Neuronal stem cell (in vitro differentiated cells): Measurements from ENCODE around the gene MAG.

ENCODE experiments used
- DNase-seq: peaks from one replicate; pipeline ENCODE4 v3.0.0-alpha.2; 2013; ENCODE audit warnings: low spot score
- H2AFZ ChIP-seq: one replicate; pipeline ENCODE4 v1.6.1; 2013; ENCODE audit warnings: mild to moderate bottlenecking, low read length, inconsistent platforms
- H2AK5ac ChIP-seq: 2 replicates; pipeline ENCODE4 v1.6.1; 2013; ENCODE audit warnings: low read depth, mild to moderate bottlenecking, inconsistent platforms, low read length, moderate library complexity, mixed read lengths
- H2BK120ac ChIP-seq: 2 replicates; pipeline ENCODE4 v1.6.1; 2013; ENCODE audit warnings: low read depth, mild to moderate bottlenecking, inconsistent platforms, low read length, moderate library complexity, mixed read lengths
- H2BK12ac ChIP-seq: one replicate; pipeline ENCODE4 v1.6.1; 2013; ENCODE audit warnings: low read length, inconsistent platforms
- H2BK15ac ChIP-seq: 2 replicates; pipeline ENCODE4 v1.6.1; 2013; ENCODE audit warnings: mild to moderate bottlenecking, low read length, inconsistent platforms, mixed read lengths
- H2BK5ac ChIP-seq: one replicate; pipeline ENCODE4 v1.6.1; 2013; ENCODE audit warnings: inconsistent platforms, mild to moderate bottlenecking, low read length, moderate library complexity
- H3K14ac ChIP-seq: one replicate; pipeline ENCODE4 v1.6.1; 2013; ENCODE audit warnings: low read length, inconsistent platforms
- H3K18ac ChIP-seq: 2 replicates; pipeline ENCODE4 v1.6.1; 2013; ENCODE audit warnings: low read length, inconsistent platforms
- H3K23ac ChIP-seq: 2 replicates; pipeline ENCODE4 v1.6.1; 2013; ENCODE audit warnings: low read depth, mild to moderate bottlenecking, mixed read lengths, low read length, inconsistent platforms; ENCODE audit not compliant: poor library complexity
- H3K27ac ChIP-seq: replicated peaks from 3 replicates; pipeline ENCODE4 v1.5.1; 2013; ENCODE audit warnings: low read length, inconsistent platforms
- H3K27me3 ChIP-seq, 3 experiments: 2 replicates each; pipeline ENCODE4 v1.6.1; 2013; ENCODE audit warnings: low read length in 3 of 3, mild to moderate bottlenecking in 2 of 3, inconsistent platforms in 1 of 3, low read depth in 1 of 3, mixed read lengths in 1 of 3, moderate library complexity in 1 of 3; ENCODE audit not compliant: control insufficient read depth in 3 of 3, insufficient read depth in 3 of 3
- H3K36me3 ChIP-seq, 2 donors: replicated peaks in 1 of 2; 2 replicates each; pipeline ENCODE4 v1.6.1; 2013; ENCODE audit warnings: low read length in 2 of 2; ENCODE audit not compliant: control insufficient read depth in 2 of 2, insufficient read depth in 2 of 2
- H3K4ac ChIP-seq: 2 replicates; pipeline ENCODE4 v1.6.1; 2013; ENCODE audit warnings: inconsistent platforms, mild to moderate bottlenecking, low read length, moderate library complexity
- H3K4me1 ChIP-seq, 2 donors: 1 replicate in 1 of 2; 2 replicates in 1 of 2; pipeline ENCODE4 v1.6.1; 2013; ENCODE audit warnings: low read length in 2 of 2, low read depth in 1 of 2; ENCODE audit not compliant: control insufficient read depth in 2 of 2, insufficient read depth in 1 of 2
- H3K4me2 ChIP-seq: one replicate; pipeline ENCODE4 v1.6.1; 2013; ENCODE audit warnings: mild to moderate bottlenecking, low read length, inconsistent platforms; ENCODE audit not compliant: insufficient read depth, poor library complexity, severe bottlenecking
- H3K4me3 ChIP-seq, 2 donors: 2 replicates each; pipeline ENCODE4 v1.5.1; 2013; ENCODE audit warnings: low read length in 2 of 2, mild to moderate bottlenecking in 2 of 2, inconsistent platforms in 1 of 2, moderate library complexity in 1 of 2
- H3K79me1 ChIP-seq: one replicate; pipeline ENCODE4 v1.6.1; 2013; ENCODE audit warnings: low read depth, mild to moderate bottlenecking, inconsistent platforms, low read length, moderate library complexity
- H3K9ac ChIP-seq: one replicate; pipeline ENCODE4 v1.6.1; 2013; ENCODE audit warnings: mild to moderate bottlenecking, low read depth, low read length, inconsistent platforms; ENCODE audit not compliant: poor library complexity
- H3K9me3 ChIP-seq, 2 donors: replicated peaks in 1 of 2; 2 replicates each; pipeline versions ENCODE3 to v1.6.1; 2013; ENCODE audit warnings: low read length in 2 of 2, mild to moderate bottlenecking in 2 of 2, inconsistent platforms in 1 of 2, low read depth in 1 of 2, mixed read lengths in 1 of 2, moderate library complexity in 1 of 2; ENCODE audit not compliant: control insufficient read depth in 2 of 2, insufficient read depth in 1 of 2
- H4K8ac ChIP-seq: one replicate; pipeline ENCODE4 v1.6.1; 2013; ENCODE audit warnings: low read depth, mild to moderate bottlenecking, inconsistent platforms, low read length, moderate library complexity
- H4K91ac ChIP-seq: one replicate; pipeline ENCODE4 v1.6.1; 2013; ENCODE audit warnings: low read length, low read depth, mild to moderate bottlenecking, inconsistent platforms; ENCODE audit not compliant: poor library complexity
- WGBS, 2 donors: extraction: QIAGEN DNeasy Blood & Tissue Kit; methylation state at CpG; one replicate each; pipeline ENCODE4 v1.1.7; 2013; ENCODE audit warnings: missing lambda C conversion rate in 2 of 2, mixed read lengths in 1 of 2; ENCODE audit not compliant: insufficient read length in 2 of 2, insufficient replicate concordance in 1 of 2; ENCODE audit errors: extremely low coverage in 2 of 2; 5-methylcytosine and 5-hydroxymethylcytosine counted together

Gene MAG

GRCh38 chr19:35327642-35328041 is 35.7 kb downstream of the MAG start:
- no peaks in the 10 kb centered on the region for H3K79me1 ChIP-seq

DNA sequence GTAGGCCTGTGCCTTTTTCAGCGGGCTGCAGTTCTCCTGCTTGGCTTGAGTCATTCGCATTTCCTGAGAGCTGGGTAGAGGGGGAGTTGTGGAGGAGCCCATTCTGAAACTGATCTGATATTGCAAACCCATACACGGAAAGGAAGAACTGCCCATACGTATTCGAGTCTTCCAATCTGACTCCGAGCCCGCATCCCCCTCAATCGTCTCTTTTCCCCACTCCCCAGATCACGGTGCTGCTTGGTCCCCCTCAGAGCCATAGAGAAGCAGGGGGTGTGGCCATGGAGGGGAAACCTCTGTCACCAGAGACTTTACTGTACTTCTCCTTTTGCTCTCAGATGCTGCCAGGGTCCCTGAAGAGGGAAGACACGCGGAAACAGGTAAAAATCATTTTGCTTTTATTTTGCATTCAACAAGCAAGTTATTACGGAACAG is 36.9 kb downstream of the MAG start, which contains the start of gene CD22:
Gene CD22, plus strand, starts transcription at position 337 of the 435 bp plus-strand sequence. CDS start 2,854 bp downstream, outside the sequence.
- no peak within 1 kb of the TSS for H2BK12ac ChIP-seq
- no peak within 1 kb of the TSS for H3K27ac ChIP-seq
- H3K4ac ChIP-seq = no peak within 1 kb of the TSS
- no peaks in the 10 kb centered on the region for H3K9me3 ChIP-seq
- H3K9ac ChIP-seq = no peak within 1 kb of the TSS
- H2AK5ac ChIP-seq = no peak within 1 kb of the TSS
- no peak within 1 kb of the TSS for H3K14ac ChIP-seq
- no peaks in the 10 kb centered on the region for H3K79me1 ChIP-seq
- no peak within 1 kb of the TSS for H2AFZ ChIP-seq
- WGBS, 2 donors = no CpG with 5 or more reads among the region's 12 CpGs
- peaks cover 0 to 2% (median 0%) of the 10 kb centered on the region in 3 experiments for H3K27me3 ChIP-seq
- H4K91ac ChIP-seq = no peak within 1 kb of the TSS
- no peak within 1 kb of the TSS for H3K18ac ChIP-seq
- H3K4me1 ChIP-seq = peaks cover 0 to 2% of the 10 kb centered on the region in 2 donors
- H2BK15ac ChIP-seq = no peak within 1 kb of the TSS
- H2BK120ac ChIP-seq = no peak within 1 kb of the TSS
- no peak within 1 kb of the TSS for H3K4me3 ChIP-seq
- no peak within 1 kb of the TSS for H3K23ac ChIP-seq
- DNase-seq = no peak
- H3K36me3 ChIP-seq = no peaks in the 10 kb centered on the region
- H3K4me2 ChIP-seq = no peak within 1 kb of the TSS
- no peak within 1 kb of the TSS for H2BK5ac ChIP-seq
- no peak within 1 kb of the TSS for H4K8ac ChIP-seq

More at GRCh38 chr19:35327642-35328041, 35.7 kb downstream of the MAG start:
- H2AFZ ChIP-seq = no peak overlapping the region
- H3K27me3 ChIP-seq = peaks cover 0 to under 1% (median 0%) of the 10 kb centered on the region in 3 experiments
- no peak overlapping the region for H3K4me3 ChIP-seq
- no peak for DNase-seq
- no peak overlapping the region for H3K23ac ChIP-seq
- H3K9ac ChIP-seq = no peak overlapping the region
- no peaks in the 10 kb centered on the region for H3K4me1 ChIP-seq
- no peak overlapping the region for H3K27ac ChIP-seq
- H3K4ac ChIP-seq = no peak overlapping the region
- no peak overlapping the region for H4K91ac ChIP-seq
- H2BK5ac ChIP-seq = no peak overlapping the region
- H2BK120ac ChIP-seq = no peak overlapping the region
- no CpG with 5 or more reads among the region's 4 CpGs for WGBS, 2 donors
- no peak overlapping the region for H3K14ac ChIP-seq
- no peak overlapping the region for H3K18ac ChIP-seq
- H2BK15ac ChIP-seq = no peak overlapping the region
- H2BK12ac ChIP-seq = no peak overlapping the region
- no peaks in the 10 kb centered on the region for H3K36me3 ChIP-seq
- H3K9me3 ChIP-seq = no peaks in the 10 kb centered on the region
- H4K8ac ChIP-seq = no peak overlapping the region
- H2AK5ac ChIP-seq = no peak overlapping the region
- no peak overlapping the region for H3K4me2 ChIP-seq

GRCh38 chr19:35329323-35329722 is 37.4 kb downstream of the MAG start:
- no CpG with 5 or more reads among the region's 4 CpGs for WGBS, 2 donors
- Histone ChIP-seq H3K4ac (no peak overlapping the region), H2BK12ac (no peak overlapping the region), H3K14ac (no peak overlapping the region), H3K23ac (no peak overlapping the region), H3K27me3 (peaks cover 0 to 2% (median 0%) of the 10 kb centered on the region in 3 experiments), H4K8ac (no peak overlapping the region), H2BK120ac (no peak overlapping the region), H3K18ac (no peak overlapping the region), H3K79me1 (no peaks in the 10 kb centered on the region), H3K9ac (no peak overlapping the region), H3K4me3 (no peak overlapping the region), H2BK15ac (no peak overlapping the region), H3K9me3 (no peaks in the 10 kb centered on the region), H3K36me3 (no peaks in the 10 kb centered on the region), H2AK5ac (no peak overlapping the region), H3K27ac (no peak overlapping the region), H2BK5ac (no peak overlapping the region), H3K4me2 (no peak overlapping the region), H2AFZ (no peak overlapping the region), H3K4me1 (peaks cover 0 to 2% of the 10 kb centered on the region in 2 donors), H4K91ac (no peak overlapping the region)
- no peak for DNase-seq

DNA sequence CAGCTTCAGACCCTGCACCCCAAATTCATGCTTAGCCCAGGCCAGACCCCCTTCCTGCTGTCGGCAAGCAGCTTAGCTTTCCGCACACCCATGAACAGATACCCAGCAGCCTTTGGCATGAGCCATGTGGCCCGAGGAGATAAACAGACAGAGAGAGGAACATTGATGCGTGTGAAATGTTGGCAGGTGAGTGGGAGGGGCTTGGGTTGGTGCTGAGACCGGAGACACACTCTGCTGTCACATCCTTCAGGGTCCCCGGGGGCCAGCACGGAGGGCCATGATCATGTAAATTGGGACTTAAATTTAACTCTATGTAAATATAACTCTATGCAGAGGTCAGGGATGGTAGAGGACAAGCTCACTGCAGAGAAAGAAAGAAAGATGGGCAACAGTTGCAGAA is 38.5 kb downstream of the MAG start:
- H4K91ac ChIP-seq = no peak overlapping the region
- H2BK15ac ChIP-seq = no peak overlapping the region
- H3K14ac ChIP-seq = no peak overlapping the region
- no peak for DNase-seq
- no peak overlapping the region for H3K23ac ChIP-seq
- no peaks in the 10 kb centered on the region for H3K9me3 ChIP-seq
- H3K4ac ChIP-seq = no peak overlapping the region
- H3K4me1 ChIP-seq = peaks cover 0 to 2% of the 10 kb centered on the region in 2 donors
- no CpG with 5 or more reads among the region's 7 CpGs for WGBS, 2 donors
- no peak overlapping the region for H4K8ac ChIP-seq
- H2BK12ac ChIP-seq = no peak overlapping the region
- H3K9ac ChIP-seq = no peak overlapping the region
- H3K4me3 ChIP-seq = no peak overlapping the region
- H2BK5ac ChIP-seq = no peak overlapping the region
- no peak overlapping the region for H2AK5ac ChIP-seq
- peak overlapping the region; percentile 73 for H3K18ac ChIP-seq
- H2AFZ ChIP-seq = no peak overlapping the region
- no peak overlapping the region for H2BK120ac ChIP-seq
- H3K36me3 ChIP-seq = no peaks in the 10 kb centered on the region
- no peak overlapping the region for H3K27ac ChIP-seq
- H3K79me1 ChIP-seq = no peaks in the 10 kb centered on the region
- H3K4me2 ChIP-seq = no peak overlapping the region
- H3K27me3 ChIP-seq = peaks cover 0 to 2% (median 0%) of the 10 kb centered on the region in 3 experiments
